ENCODE measurements around the gene PSMA2. TPM values are rescaled to one million over a fixed set of nuclear protein-coding genes. Genes with fewer than 3 reads are reported as not detected.
"Not testable (repeated sequence)": the region's sequence is repeated elsewhere in the genome, so short reads cannot be mapped to it uniquely, and the experiment has no call there.

The PSMA2 gene
- polyA plus RNA-seq, 3 donors: 254 to 335 (median 280) TPM

DNA sequence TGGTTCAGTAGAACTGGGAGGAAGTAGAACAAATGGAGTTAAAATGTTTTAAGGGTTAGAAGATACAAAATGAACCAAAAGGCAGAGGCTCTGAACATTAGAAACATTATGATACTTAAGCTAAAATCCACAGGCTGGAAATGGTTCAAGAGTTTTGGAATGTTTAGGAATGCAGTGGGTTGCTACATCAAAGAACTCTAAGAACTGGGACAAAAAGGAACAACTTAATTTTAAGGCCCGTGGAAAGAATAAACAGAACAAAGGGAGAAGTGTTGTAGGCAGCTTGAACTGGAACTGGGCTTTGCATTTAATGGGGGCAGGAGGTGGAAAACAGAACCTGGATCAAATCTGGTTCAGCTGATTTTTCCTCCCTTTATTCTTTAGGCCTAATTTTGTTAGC, 16.6 kb downstream of the PSMA2 start:
- DNase-seq (ENCODE audit: extremely low read depth in 1 of 11, low read depth in 9 of 11, low spot score in 4 of 11): no peak

- DNase-seq (ENCODE audit: extremely low read depth in 1 of 11, low read depth in 9 of 11, low spot score in 4 of 11): no peak
These were observed 17.4 kb downstream of the PSMA2 start for GRCh38 chr7:42914421-42915045.

- DNase-seq (ENCODE audit: extremely low read depth in 1 of 11, low read depth in 9 of 11, low spot score in 4 of 11): no peak
These were observed 18.0 kb downstream of the PSMA2 start for GRCh38 chr7:42914009-42914408.

DNA sequence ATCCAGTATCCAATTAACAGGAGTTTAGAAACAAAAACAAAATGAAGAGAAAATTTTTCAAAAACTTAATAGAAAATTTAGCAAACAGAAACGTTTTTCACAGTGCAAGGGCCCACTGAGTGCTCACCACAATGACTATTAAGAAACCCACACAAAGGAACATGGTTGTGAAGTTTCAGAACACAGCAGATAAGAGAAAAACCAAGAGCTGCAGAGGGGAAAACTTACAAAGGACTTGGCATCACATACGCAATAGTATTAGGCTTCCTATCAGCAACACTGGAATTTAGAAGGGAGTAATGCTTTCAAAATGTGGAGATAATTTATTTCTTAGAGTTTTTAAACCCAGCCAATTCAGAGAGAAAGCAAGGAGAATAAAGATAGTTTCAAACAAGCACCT, 18.4 kb downstream of the PSMA2 start:
- no peak for DNase-seq (ENCODE audit: extremely low read depth in 1 of 11, low read depth in 9 of 11, low spot score in 4 of 11)

GRCh38 chr7:42911454-42912447, 20.2 kb downstream of the PSMA2 start, which contains the start of gene C7orf25:
Gene C7orf25 (minus strand): TSS chr7:42912070. CDS start chr7:42910900, 1,170 bp downstream.
- DNase-seq (ENCODE audit: extremely low read depth in 1 of 11, low read depth in 9 of 11, low spot score in 4 of 11): peak; percentile 84 to 95 (median 93)

- DNase-seq (ENCODE audit: extremely low read depth in 1 of 11, low read depth in 9 of 11, low spot score in 4 of 11): no peak
These were observed 21.7 kb downstream of the PSMA2 start for GRCh38 chr7:42910306-42910705.

DNA sequence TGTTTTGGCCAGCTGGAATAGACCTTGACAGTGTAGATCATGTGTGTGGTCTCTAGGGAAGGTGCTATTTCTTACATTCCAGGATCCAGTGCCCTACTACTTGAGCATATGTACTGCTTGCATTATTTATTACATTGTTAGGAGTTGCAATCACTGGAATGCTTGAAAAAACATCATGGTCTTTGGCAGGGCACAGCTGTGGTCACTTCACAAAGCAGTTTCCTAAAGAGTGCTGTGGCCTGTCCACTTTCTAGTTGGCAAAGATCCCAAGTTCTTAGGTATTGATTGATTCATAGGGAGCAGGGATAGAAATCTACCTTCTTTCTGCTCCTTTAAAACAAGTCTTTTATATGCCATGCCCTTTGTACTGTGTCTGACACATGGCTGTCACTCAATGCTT, 24.7 kb downstream of the PSMA2 start:
- no peak for DNase-seq (ENCODE audit: extremely low read depth in 1 of 11, low read depth in 9 of 11, low spot score in 4 of 11)

DNA sequence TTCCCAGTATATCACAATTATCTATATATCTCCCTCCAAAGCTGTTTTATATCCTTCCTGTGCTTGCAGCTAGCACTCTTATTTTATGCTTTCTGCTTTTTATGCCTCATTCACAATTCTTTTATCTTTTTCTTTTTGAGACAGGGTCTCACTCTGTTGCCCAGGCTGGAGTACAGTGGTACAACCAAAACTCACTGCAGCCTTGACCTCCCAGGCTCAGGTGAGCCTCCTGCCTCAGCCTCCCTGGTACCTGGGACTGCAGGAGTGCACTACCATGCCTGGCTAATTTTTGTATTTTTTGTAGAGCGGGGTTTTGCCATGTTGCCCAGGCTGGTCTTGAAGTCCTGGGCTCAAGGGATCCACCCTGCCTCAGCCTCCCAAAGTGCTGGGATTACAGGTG, 25.8 kb downstream of the PSMA2 start:
- no peak for DNase-seq (ENCODE audit: extremely low read depth in 1 of 11, low read depth in 9 of 11, low spot score in 4 of 11)

DNA sequence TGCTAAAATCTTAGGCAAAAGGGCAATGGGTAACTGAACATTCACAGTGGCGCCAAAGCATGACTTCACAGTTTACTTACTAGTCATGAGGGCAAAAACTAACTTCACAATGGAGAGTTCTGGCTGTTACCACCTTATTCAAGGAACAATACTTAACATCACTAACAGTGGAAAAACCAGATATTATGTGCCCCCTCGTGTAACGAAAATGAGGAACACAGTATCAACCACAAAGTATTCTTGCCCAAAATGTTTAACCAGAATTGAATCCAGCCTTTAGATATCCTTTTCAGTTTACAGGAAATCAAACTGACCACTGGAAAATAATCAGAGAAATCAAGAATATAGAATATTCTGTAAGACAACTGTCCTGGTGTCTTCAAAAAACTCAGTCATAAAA, 29.6 kb downstream of the PSMA2 start:
- DNase-seq (ENCODE audit: extremely low read depth in 1 of 11, low read depth in 9 of 11, low spot score in 4 of 11): no peak

DNA sequence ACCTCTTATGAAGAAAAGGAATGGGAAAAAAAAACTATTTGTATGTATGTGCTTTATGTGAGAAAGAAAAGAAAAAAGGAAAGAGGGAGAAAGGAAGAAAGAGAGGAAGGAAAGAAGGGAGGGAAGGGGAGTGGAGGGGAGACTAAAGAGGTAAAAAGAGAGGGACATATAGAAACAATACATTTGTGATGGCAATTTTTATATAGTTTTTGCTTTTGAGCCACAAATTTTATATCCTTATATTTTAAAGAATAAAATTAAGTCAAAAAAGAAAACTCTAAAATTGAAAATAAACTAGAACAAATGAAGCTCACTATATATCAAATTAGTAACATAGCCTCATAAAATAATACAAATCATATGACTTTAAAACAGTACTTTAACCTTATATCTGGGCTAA, 31.1 kb downstream of the PSMA2 start:
- no peak for DNase-seq (ENCODE audit: extremely low read depth in 1 of 11, low read depth in 9 of 11, low spot score in 4 of 11)

GRCh38 chr7:42893346-42894240, 38.4 kb downstream of the PSMA2 start:
- DNase-seq (ENCODE audit: extremely low read depth in 1 of 11, low read depth in 9 of 11, low spot score in 4 of 11): no peak

GRCh38 chr7:42886893-42887505, 45.0 kb downstream of the PSMA2 start:
- no peak for DNase-seq (ENCODE audit: extremely low read depth in 1 of 11, low read depth in 9 of 11, low spot score in 4 of 11)

- DNase-seq (ENCODE audit: extremely low read depth in 1 of 11, low read depth in 9 of 11, low spot score in 4 of 11): no peak
These were observed 45.8 kb downstream of the PSMA2 start for GRCh38 chr7:42886129-42886528.

DNA sequence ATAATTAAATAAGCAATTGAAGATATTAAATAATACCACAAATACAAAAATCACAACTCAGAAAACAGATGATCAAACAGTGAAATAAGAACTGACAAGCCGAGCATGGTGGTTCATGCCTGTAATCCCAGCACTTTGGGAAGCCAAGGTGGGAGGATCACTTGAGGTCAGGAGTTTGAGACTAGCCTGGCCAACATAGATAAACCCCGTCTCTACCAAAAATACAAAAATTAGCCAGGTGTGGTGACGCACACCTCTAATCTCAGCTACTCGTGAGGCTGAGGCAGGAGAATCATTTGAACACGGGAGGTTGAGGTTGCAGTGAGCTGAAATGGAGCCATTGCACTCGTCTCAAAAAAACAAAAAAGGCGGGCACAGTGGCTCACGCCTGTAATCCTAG, 46.8 kb downstream of the PSMA2 start:
- DNase-seq (ENCODE audit: extremely low read depth in 1 of 11, low read depth in 9 of 11, low spot score in 4 of 11): not testable (repeated sequence)

GRCh38 chr7:42883950-42884349, 48.0 kb downstream of the PSMA2 start:
- DNase-seq (ENCODE audit: extremely low read depth in 1 of 11, low read depth in 9 of 11, low spot score in 4 of 11): peak in 8 of 11 donors; percentile 38 to 76 (median 61)

- no peak for DNase-seq (ENCODE audit: extremely low read depth in 1 of 11, low read depth in 9 of 11, low spot score in 4 of 11)
These were observed 51.6 kb downstream of the PSMA2 start for GRCh38 chr7:42880392-42880791.

DNA sequence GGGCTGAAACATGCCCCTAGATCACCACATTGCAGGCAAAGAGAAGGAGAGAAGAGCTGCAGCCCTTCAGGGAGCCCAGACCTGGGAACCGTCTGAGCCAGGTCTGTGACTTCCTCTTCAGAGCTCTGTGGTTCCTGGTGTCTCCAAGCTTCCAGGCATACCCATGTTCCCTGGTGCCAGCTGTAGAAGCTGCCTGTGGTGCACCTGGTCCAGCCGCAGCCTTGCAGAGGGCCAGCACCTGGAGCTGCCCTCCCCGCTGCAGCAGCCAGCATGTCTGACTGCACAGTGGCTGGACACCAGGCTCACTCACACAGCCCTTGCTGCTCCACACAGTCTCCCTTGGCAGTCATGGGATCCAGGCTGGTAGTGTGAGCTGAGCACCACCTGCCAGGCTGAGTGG, 53.7 kb downstream of the PSMA2 start:
- DNase-seq (ENCODE audit: extremely low read depth in 1 of 11, low read depth in 9 of 11, low spot score in 4 of 11): no peak

DNA sequence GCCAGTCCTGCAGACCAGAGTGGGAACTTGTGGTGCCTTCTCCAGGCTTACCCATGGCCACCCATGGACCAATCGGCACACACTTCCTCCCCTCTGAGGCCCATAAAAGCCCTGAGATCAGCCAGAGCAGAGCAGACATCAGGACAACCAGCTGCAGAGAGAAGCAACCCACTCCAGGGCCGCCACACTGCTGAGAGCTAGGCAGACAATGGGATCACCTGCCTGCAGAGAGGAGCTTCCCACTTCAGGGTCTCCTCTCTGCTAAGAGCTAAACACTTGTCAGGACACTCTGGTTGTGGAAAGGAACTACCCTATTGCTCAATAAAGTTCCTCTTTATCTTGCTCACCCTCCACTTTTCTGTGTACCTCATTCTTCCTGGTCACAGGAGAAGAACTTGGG, 54.1 kb downstream of the PSMA2 start:
- DNase-seq (ENCODE audit: extremely low read depth in 1 of 11, low read depth in 9 of 11, low spot score in 4 of 11): no peak
